Panc1 (cell line): ENCODE measurements around the gene GALNT10.

Experiments
- POLR2AphosphoS5 ChIP-seq: IDR thresholded peaks from 2 replicates; pipeline ENCODE4 v1.6.1; 2012; ENCODE audit warnings: mild to moderate bottlenecking, low read depth, low read length, moderate library complexity
- TCF7L2 ChIP-seq: IDR thresholded peaks from 2 replicates; pipeline ENCODE4 v1.6.1; 2011; ENCODE audit warnings: mild to moderate bottlenecking, low read depth, low read length, inconsistent platforms
- TF ChIP-seq, protein P1 (sequence below): fragments of 450-650 bp; IDR thresholded peaks from 2 replicates; pipeline ENCODE4 v1.5.1; 2017; ENCODE audit warnings: mild to moderate bottlenecking
- TF ChIP-seq, protein P2 (sequence below), 2 experiments: IDR thresholded peaks; 2 replicates each; pipeline ENCODE4 v1.6.1; 2011 to 2012; ENCODE audit warnings: low read depth in 2 of 2, control low read depth in 1 of 2, low read length in 1 of 2, mild to moderate bottlenecking in 1 of 2, moderate library complexity in 1 of 2; ENCODE audit not compliant: insufficient read depth in 1 of 2

DNA sequence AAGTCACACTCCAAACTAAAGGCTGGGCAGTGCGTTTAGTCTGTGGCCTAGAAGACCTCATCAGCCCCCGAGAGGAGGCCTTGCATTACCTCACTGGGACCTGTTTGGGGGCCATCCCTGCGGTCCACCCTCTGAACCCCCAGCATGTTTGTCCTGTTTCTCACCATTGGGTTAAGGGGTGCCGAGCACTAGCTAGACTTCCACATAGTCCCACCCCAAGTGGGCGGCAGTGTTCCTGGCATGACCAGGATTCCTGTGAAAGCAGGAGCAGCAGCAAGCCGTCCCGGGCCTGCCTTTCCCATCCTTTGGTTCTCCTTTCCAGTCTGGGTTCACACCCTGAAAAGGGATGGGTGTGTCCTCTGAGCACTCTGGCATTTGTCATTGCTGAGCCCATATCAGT is 228.7 kb downstream of the GALNT10 start:
- TF ChIP-seq, protein P1, sequence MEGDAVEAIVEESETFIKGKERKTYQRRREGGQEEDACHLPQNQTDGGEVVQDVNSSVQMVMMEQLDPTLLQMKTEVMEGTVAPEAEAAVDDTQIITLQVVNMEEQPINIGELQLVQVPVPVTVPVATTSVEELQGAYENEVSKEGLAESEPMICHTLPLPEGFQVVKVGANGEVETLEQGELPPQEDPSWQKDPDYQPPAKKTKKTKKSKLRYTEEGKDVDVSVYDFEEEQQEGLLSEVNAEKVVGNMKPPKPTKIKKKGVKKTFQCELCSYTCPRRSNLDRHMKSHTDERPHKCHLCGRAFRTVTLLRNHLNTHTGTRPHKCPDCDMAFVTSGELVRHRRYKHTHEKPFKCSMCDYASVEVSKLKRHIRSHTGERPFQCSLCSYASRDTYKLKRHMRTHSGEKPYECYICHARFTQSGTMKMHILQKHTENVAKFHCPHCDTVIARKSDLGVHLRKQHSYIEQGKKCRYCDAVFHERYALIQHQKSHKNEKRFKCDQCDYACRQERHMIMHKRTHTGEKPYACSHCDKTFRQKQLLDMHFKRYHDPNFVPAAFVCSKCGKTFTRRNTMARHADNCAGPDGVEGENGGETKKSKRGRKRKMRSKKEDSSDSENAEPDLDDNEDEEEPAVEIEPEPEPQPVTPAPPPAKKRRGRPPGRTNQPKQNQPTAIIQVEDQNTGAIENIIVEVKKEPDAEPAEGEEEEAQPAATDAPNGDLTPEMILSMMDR = no peak
- TF ChIP-seq, protein P2, sequence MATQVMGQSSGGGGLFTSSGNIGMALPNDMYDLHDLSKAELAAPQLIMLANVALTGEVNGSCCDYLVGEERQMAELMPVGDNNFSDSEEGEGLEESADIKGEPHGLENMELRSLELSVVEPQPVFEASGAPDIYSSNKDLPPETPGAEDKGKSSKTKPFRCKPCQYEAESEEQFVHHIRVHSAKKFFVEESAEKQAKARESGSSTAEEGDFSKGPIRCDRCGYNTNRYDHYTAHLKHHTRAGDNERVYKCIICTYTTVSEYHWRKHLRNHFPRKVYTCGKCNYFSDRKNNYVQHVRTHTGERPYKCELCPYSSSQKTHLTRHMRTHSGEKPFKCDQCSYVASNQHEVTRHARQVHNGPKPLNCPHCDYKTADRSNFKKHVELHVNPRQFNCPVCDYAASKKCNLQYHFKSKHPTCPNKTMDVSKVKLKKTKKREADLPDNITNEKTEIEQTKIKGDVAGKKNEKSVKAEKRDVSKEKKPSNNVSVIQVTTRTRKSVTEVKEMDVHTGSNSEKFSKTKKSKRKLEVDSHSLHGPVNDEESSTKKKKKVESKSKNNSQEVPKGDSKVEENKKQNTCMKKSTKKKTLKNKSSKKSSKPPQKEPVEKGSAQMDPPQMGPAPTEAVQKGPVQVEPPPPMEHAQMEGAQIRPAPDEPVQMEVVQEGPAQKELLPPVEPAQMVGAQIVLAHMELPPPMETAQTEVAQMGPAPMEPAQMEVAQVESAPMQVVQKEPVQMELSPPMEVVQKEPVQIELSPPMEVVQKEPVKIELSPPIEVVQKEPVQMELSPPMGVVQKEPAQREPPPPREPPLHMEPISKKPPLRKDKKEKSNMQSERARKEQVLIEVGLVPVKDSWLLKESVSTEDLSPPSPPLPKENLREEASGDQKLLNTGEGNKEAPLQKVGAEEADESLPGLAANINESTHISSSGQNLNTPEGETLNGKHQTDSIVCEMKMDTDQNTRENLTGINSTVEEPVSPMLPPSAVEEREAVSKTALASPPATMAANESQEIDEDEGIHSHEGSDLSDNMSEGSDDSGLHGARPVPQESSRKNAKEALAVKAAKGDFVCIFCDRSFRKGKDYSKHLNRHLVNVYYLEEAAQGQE (IDR thresholded peaks at IDR 0.05; ENCODE audit: insufficient read depth in 1 of 2, low read depth in 2 of 2, low read length in 1 of 2) = no peak
- TF ChIP-seq TCF7L2 = no peak
- no peak for TF ChIP-seq POLR2AphosphoS5
